H1 (cell line): ENCODE measurements around the gene WWC2. TPM values are rescaled to one million over a fixed set of nuclear protein-coding genes. Genes with fewer than 3 reads are reported as not detected.

ENCODE experiments used
- CTCF ChIA-PET: fragments of 300-600 bp; sonication (Branson Sonifier 250); formaldehyde crosslinking; loops from one replicate; lab custom pipeline; 2021; ENCODE audit not compliant: partially characterized antibody; lab: Charles Lee
- POLR2A ChIA-PET: fragments of 300-600 bp; sonication (Branson Sonifier 250); formaldehyde crosslinking; loops from one replicate; lab custom pipeline; 2021; ENCODE audit warnings: inconsistent platforms; ENCODE audit not compliant: partially characterized antibody; lab: Charles Lee
- DNase-seq, 2 experiments: peaks; one replicate each; pipeline versions ENCODE4 v3.0.0 to v3.0.0-alpha.2; 2010 to 2022; ENCODE audit warnings: low spot score in 2 of 2, low read depth in 1 of 2, mixed read lengths in 1 of 2
- FAIRE-seq: peaks from 2 replicates; lab custom pipeline; 2011; peaks lifted over from hg19 to GRCh38; lab: Jason Lieb, UNC
- H2AFZ ChIP-seq: 2 replicates; pipeline ENCODE4 v1.8.1; 2012; ENCODE audit warnings: low read length, inconsistent platforms
- H2AK5ac ChIP-seq: 2 replicates; pipeline ENCODE4 v1.6.1; 2013; ENCODE audit warnings: low read depth, low read length
- H2BK120ac ChIP-seq: replicated peaks from 2 replicates; pipeline ENCODE3; 2013; ENCODE audit warnings: low read depth, low read length, inconsistent platforms
- H2BK12ac ChIP-seq: 2 replicates; pipeline ENCODE4 v1.6.1; 2013; ENCODE audit warnings: low read depth, low read length
- H2BK15ac ChIP-seq: 2 replicates; pipeline ENCODE4 v1.6.1; 2013; ENCODE audit warnings: low read length
- H2BK20ac ChIP-seq: 2 replicates; pipeline ENCODE4 v1.6.1; 2013; ENCODE audit warnings: low read length
- H2BK5ac ChIP-seq: 2 replicates; pipeline ENCODE4 v1.6.1; 2013; ENCODE audit warnings: low read depth, low read length
- H3K14ac ChIP-seq: 2 replicates; pipeline ENCODE4 v1.6.1; 2013; ENCODE audit warnings: inconsistent platforms; ENCODE audit not compliant: insufficient read length
- H3K18ac ChIP-seq: 2 replicates; pipeline ENCODE4 v1.6.1; 2013; ENCODE audit warnings: low read length; ENCODE audit errors: extremely low read depth
- H3K23ac ChIP-seq: 2 replicates; pipeline ENCODE4 v1.6.1; 2013; ENCODE audit warnings: inconsistent platforms; ENCODE audit not compliant: insufficient read length
- H3K23me2 ChIP-seq: 2 replicates; pipeline ENCODE4 v1.6.1; 2013; ENCODE audit warnings: low read depth, low read length
- H3K27ac ChIP-seq: 2 replicates; pipeline ENCODE4 v1.6.1; 2011; ENCODE audit warnings: low read depth, low read length, inconsistent platforms
- H3K27me3 ChIP-seq, 4 experiments: replicated peaks in 1 of 4; 1 replicate in 1 of 4; 2 replicates in 3 of 4; pipeline versions ENCODE4 v1.6.1 to v1.8.1; 2011 to 2013; ENCODE audit warnings: low read length in 3 of 4, mild to moderate bottlenecking in 3 of 4, inconsistent platforms in 2 of 4, mixed read lengths in 2 of 4, moderate library complexity in 1 of 4; ENCODE audit not compliant: control insufficient read depth in 3 of 4, insufficient read depth in 3 of 4; ENCODE audit errors: extremely low read depth in 1 of 4
- H3K36me3 ChIP-seq, 4 experiments: 2 replicates each; pipeline versions ENCODE4 v1.6.1 to v1.8.1; 2011 to 2013; ENCODE audit warnings: mild to moderate bottlenecking in 4 of 4, low read length in 3 of 4, moderate library complexity in 2 of 4, control low read depth in 1 of 4, inconsistent platforms in 1 of 4; ENCODE audit not compliant: insufficient read depth in 4 of 4, control insufficient read depth in 2 of 4
- H3K4ac ChIP-seq: replicated peaks from 2 replicates; pipeline ENCODE3; 2013; ENCODE audit warnings: low read length, low read depth, mixed read lengths, inconsistent platforms; ENCODE audit not compliant: insufficient read length
- H3K4me1 ChIP-seq, 4 experiments: replicated peaks in 1 of 4; 1 replicate in 1 of 4; 2 replicates in 3 of 4; pipeline versions ENCODE4 v1.6.1 to v1.8.1; 2011 to 2013; ENCODE audit warnings: low read length in 3 of 4, inconsistent platforms in 2 of 4, mixed read lengths in 1 of 4; ENCODE audit not compliant: insufficient read depth in 4 of 4, control insufficient read depth in 3 of 4
- H3K4me2 ChIP-seq, 2 experiments: 2 replicates each; pipeline versions ENCODE4 v1.6.1 to v1.8.1; 2011 to 2013; ENCODE audit warnings: low read depth in 2 of 2, low read length in 2 of 2, control low read depth in 1 of 2, inconsistent platforms in 1 of 2, mild to moderate bottlenecking in 1 of 2; ENCODE audit not compliant: insufficient read depth in 1 of 2
- H3K4me3 ChIP-seq, 4 experiments: fragments of 200-600, 300-600 bp in 1 of 4; sonication (generic), shearing (Covaris generic), sonication (Bioruptor Twin) in 1 of 4; 2 replicates each; pipeline versions ENCODE4 v1.5.1 to v1.8.1; 2011 to 2016; ENCODE audit warnings: low read length in 4 of 4, low read depth in 3 of 4, control low read depth in 2 of 4, inconsistent platforms in 2 of 4, mild to moderate bottlenecking in 2 of 4, mixed read lengths in 1 of 4, moderate library complexity in 1 of 4; ENCODE audit not compliant: insufficient read depth in 2 of 4; ENCODE audit errors: extremely low read depth in 1 of 4
- H3K56ac ChIP-seq: replicated peaks from 2 replicates; pipeline ENCODE3; 2013; ENCODE audit warnings: low read depth, mild to moderate bottlenecking, mixed read lengths, low read length, inconsistent platforms; ENCODE audit not compliant: insufficient read length
- H3K79me1 ChIP-seq: 2 replicates; pipeline ENCODE4 v1.6.1; 2013; ENCODE audit warnings: low read depth, low read length, control low read depth
- H3K79me2 ChIP-seq, 2 experiments: 2 replicates each; pipeline versions ENCODE4 v1.6.1 to v1.8.1; 2012 to 2013; ENCODE audit warnings: low read length in 2 of 2, mild to moderate bottlenecking in 2 of 2, inconsistent platforms in 1 of 2; ENCODE audit not compliant: insufficient read depth in 2 of 2, control insufficient read depth in 1 of 2
- H3K9ac ChIP-seq, 4 experiments: replicated peaks in 1 of 4; 1 replicate in 1 of 4; 2 replicates in 3 of 4; pipeline versions ENCODE4 v1.6.1 to v1.8.1; 2011 to 2013; ENCODE audit warnings: low read depth in 3 of 4, low read length in 3 of 4, control low read depth in 2 of 4, mild to moderate bottlenecking in 2 of 4, moderate library complexity in 2 of 4, inconsistent platforms in 1 of 4; ENCODE audit errors: extremely low read depth in 1 of 4
- H3K9me3 ChIP-seq, 2 experiments: 2 replicates each; pipeline versions ENCODE4 v1.6.1 to v1.8.1; 2012 to 2013; ENCODE audit warnings: mild to moderate bottlenecking in 2 of 2, moderate library complexity in 2 of 2, control low read depth in 1 of 2, inconsistent platforms in 1 of 2, low read depth in 1 of 2, low read length in 1 of 2, mixed read lengths in 1 of 2; ENCODE audit not compliant: insufficient read depth in 2 of 2
- H4K20me1 ChIP-seq, 2 experiments: replicated peaks in 1 of 2; 2 replicates each; pipeline versions ENCODE3 to v1.8.1; 2011 to 2013; ENCODE audit warnings: inconsistent platforms in 2 of 2, low read length in 2 of 2, mild to moderate bottlenecking in 1 of 2; ENCODE audit not compliant: insufficient read depth in 2 of 2, control insufficient read depth in 1 of 2
- H4K5ac ChIP-seq: 2 replicates; pipeline ENCODE4 v1.6.1; 2013; ENCODE audit warnings: low read length, low read depth, mixed read lengths, inconsistent platforms; ENCODE audit not compliant: insufficient read length
- H4K8ac ChIP-seq: 2 replicates; pipeline ENCODE4 v1.8.0; 2013; ENCODE audit warnings: mild to moderate bottlenecking, moderate library complexity, low read length, inconsistent platforms; ENCODE audit not compliant: insufficient read depth; ENCODE audit errors: extremely low read depth
- H4K91ac ChIP-seq: replicated peaks from 2 replicates; pipeline ENCODE3; 2013; ENCODE audit warnings: low read length, mixed read lengths, inconsistent platforms; ENCODE audit not compliant: insufficient read length
- ATF2 ChIP-seq: IDR thresholded peaks from 2 replicates; pipeline ENCODE4 v1.6.1; 2012; ENCODE audit warnings: low read length, inconsistent platforms
- CHD1 ChIP-seq: IDR thresholded peaks from 2 replicates; pipeline ENCODE4 v1.6.1; 2012; ENCODE audit warnings: low read depth, low read length, improper control_type of control experiment
- EZH2 ChIP-seq: fragments of 200-600 bp; sonication (generic); IDR thresholded peaks from 2 replicates; pipeline ENCODE4 v1.7.1; 2012; ENCODE audit warnings: low read depth, mild to moderate bottlenecking, moderate library complexity, low read length, inconsistent platforms; ENCODE audit not compliant: severe bottlenecking
- JUND ChIP-seq: IDR thresholded peaks from 2 replicates; pipeline ENCODE4 v1.6.1; 2011; ENCODE audit warnings: mild to moderate bottlenecking, improper control_type of control experiment, low read length
- KDM1A ChIP-seq: fragments of 200-600, 300-600 bp; sonication (generic); IDR thresholded peaks from 2 replicates; pipeline ENCODE4 v1.7.1; 2016; ENCODE audit warnings: mild to moderate bottlenecking, low read length, borderline replicate concordance
- KDM4A ChIP-seq: IDR thresholded peaks from one replicate; pipeline ENCODE4 v1.7.1; 2012; ENCODE audit warnings: low read depth, mild to moderate bottlenecking, moderate library complexity, low read length, inconsistent platforms; ENCODE audit not compliant: severe bottlenecking
- KDM5A ChIP-seq: fragments of 200-600 bp; IDR thresholded peaks from 2 replicates; pipeline ENCODE4 v1.7.1; 2012; ENCODE audit warnings: mild to moderate bottlenecking, low read length, inconsistent platforms, mixed read lengths
- MAFK ChIP-seq: IDR thresholded peaks from 2 replicates; pipeline ENCODE4 v1.6.1; 2012; ENCODE audit warnings: low read depth, mild to moderate bottlenecking, improper control_type of control experiment, low read length
- POLR2A ChIP-seq, 2 experiments: IDR thresholded peaks; 1 replicate in 1 of 2; 2 replicates in 1 of 2; pipeline ENCODE4 v1.6.1; 2011; ENCODE audit warnings: low read depth in 2 of 2, low read length in 2 of 2, mild to moderate bottlenecking in 2 of 2; ENCODE audit errors: control extremely low read depth in 1 of 2
- SIRT6 ChIP-seq: IDR thresholded peaks from one replicate; pipeline ENCODE4 v1.7.1; 2012; ENCODE audit warnings: low read length, inconsistent platforms
- TCF12 ChIP-seq: IDR thresholded peaks from 2 replicates; pipeline ENCODE4 v1.6.1; 2011; ENCODE audit warnings: low read depth, mild to moderate bottlenecking, low read length
- TEAD4 ChIP-seq: IDR thresholded peaks from 2 replicates; pipeline ENCODE4 v1.6.1; 2012; ENCODE audit warnings: low read depth, low read length, inconsistent platforms, mixed read lengths
- WGBS, 2 experiments: shearing (Covaris generic) in 1 of 2; methylation state at CpG; one replicate each; pipeline versions ENCODE4 v1.1.6 to v1.1.7; 2013 to 2015; ENCODE audit warnings: low lambda C conversion rate in 2 of 2, mixed read lengths in 2 of 2, inconsistent platforms in 1 of 2, low coverage in 1 of 2, missing lambda C conversion rate in 1 of 2; ENCODE audit not compliant: insufficient replicate concordance in 2 of 2, insufficient coverage in 1 of 2, insufficient read length in 1 of 2; ENCODE audit errors: extremely low coverage in 1 of 2, missing lambda C conversion rate in 1 of 2; 5-methylcytosine and 5-hydroxymethylcytosine counted together
- polyA plus RNA-seq, 7 experiments: library from polyadenylated mRNA; depleted of rRNA in 3 of 7; stranded (reverse) in 5 of 7; unstranded in 2 of 7; fragments of >200 nt in 5 of 7; fragments of 200-250 nt in 2 of 7; gene quantifications; 1 replicate in 5 of 7; 2 replicates in 1 of 7; 4 replicates in 1 of 7; pipeline versions ENCODE4 v1.2.1 to v1.2.3, GENCODE V29; 2011 to 2013; ENCODE audit warnings: missing spikeins in 2 of 7, mixed read lengths in 2 of 7
- total RNA-seq: library from RNA; stranded (reverse); fragmentation: NEBNext Ultra II Directional; extraction: Animal tissue kit (Norgen Biotek cat#: 25700); gene quantifications from 2 replicates; pipeline ENCODE4 v1.2.1, GENCODE V29; 2021

Gene WWC2
- total and polyA plus RNA-seq, 2 of the 8 experiments (the other 6 are each of a cell fraction or from before 2014, with no cell fraction given): 17.6 to 135 TPM

GRCh38 chr4:183185018-183185417, 86.0 kb downstream of the WWC2 start:
- H3K27me3 ChIP-seq: no peaks in the 10 kb centered on the region
- H2BK5ac ChIP-seq: no peak overlapping the region
- no peak overlapping the region for H4K91ac ChIP-seq
- peaks cover 0 to 2% of the 10 kb centered on the region in 2 experiments for H4K20me1 ChIP-seq
- H3K9ac ChIP-seq: no peak overlapping the region
- H4K5ac ChIP-seq: no peak overlapping the region
- peaks cover 5 to 38% (median 20%) of the 10 kb centered on the region in 4 experiments for H3K4me1 ChIP-seq
- H4K8ac ChIP-seq: no peak overlapping the region
- no peak overlapping the region for H2AK5ac ChIP-seq
- H2BK120ac ChIP-seq: no peak overlapping the region
- H2AFZ ChIP-seq: no peak overlapping the region
- H3K36me3 ChIP-seq: no peaks in the 10 kb centered on the region
- no peak overlapping the region for H3K56ac ChIP-seq
- H3K23me2 ChIP-seq: no peaks in the 10 kb centered on the region; the same call in 1 of the 2 replicates
- peaks cover 0 to 76% of the 10 kb centered on the region in 2 experiments; a peak in 3 of 4 replicates for H3K79me2 ChIP-seq
- no peak overlapping the region; the same call in 1 of the 2 replicates for H3K27ac ChIP-seq
- no peak overlapping the region for H3K18ac ChIP-seq
- H2BK12ac ChIP-seq: no peak overlapping the region
- no peak overlapping the region for H2BK15ac ChIP-seq
- WGBS, 2 experiments: 84% methylated on average over 5 of the region's 5 CpGs; no CpG with 5 or more reads in 1 of the 2 experiments
- no peak overlapping the region for H3K23ac ChIP-seq
- ChIA-PET CTCF (interaction anchor here (0.6 to 1.8 kb wide), 5 partner anchors 15 to 112 kb away, joined by 3 to 7 read pairs (median 4); no protein-coding TSS in a partner anchor), POLR2A (interaction anchor here (0.6 to 2.2 kb wide), 4 partner anchors 42 to 87 kb away, joined by 3 to 11 read pairs (median 3); partner anchors contain the start of gene WWC2)
- H3K4me3 ChIP-seq: no peak overlapping the region; a peak in 1 of 8 replicates
- H3K4ac ChIP-seq: no peak overlapping the region
- no peak overlapping the region; a peak in 1 of 4 replicates for H3K4me2 ChIP-seq
- no peak overlapping the region for H3K14ac ChIP-seq
- H3K79me1 ChIP-seq: no peaks in the 10 kb centered on the region
- peaks cover 0 to 5% of the 10 kb centered on the region in 2 experiments; a peak in 1 of 4 replicates for H3K9me3 ChIP-seq
- no peak for DNase-seq
- peak overlapping the region; percentile 49; the same call in 1 of the 2 replicates for H2BK20ac ChIP-seq
- FAIRE-seq: peak; percentile 65
- no peak for TF ChIP-seq KDM1A
- no peak for TF ChIP-seq ATF2
- no peak for TF ChIP-seq MAFK
- no peak for TF ChIP-seq KDM4A
- no peak for TF ChIP-seq KDM5A
- no peak for TF ChIP-seq EZH2
- TF ChIP-seq TCF12: no peak
- TF ChIP-seq JUND: no peak
- no peak for TF ChIP-seq CHD1
- no peak for TF ChIP-seq SIRT6
- TF ChIP-seq POLR2A (IDR thresholded peaks at IDR 0.05; ENCODE audit: control extremely low read depth in 1 of 2, low read depth in 2 of 2, low read length in 2 of 2): no peak
- TF ChIP-seq TEAD4: no peak
